NCI-H128 (cell line): Measurements from ENCODE around the gene COX7C.

Experiments used
- DNase-seq: peaks from one replicate; lab custom pipeline; 2025; ENCODE audit not compliant: unreplicated experiment; lab: John Stamatoyannopoulos, UW

Gene COX7C

GRCh38 chr5:86664173-86664572 lies 46.4 kb downstream of the COX7C start:
- no peak for DNase-seq

- DNase-seq = no peak
Measured at GRCh38 chr5:86665984-86666760, 48.4 kb downstream of the COX7C start.

- no peak for DNase-seq
Measured at GRCh38 chr5:86666981-86667380, 49.2 kb downstream of the COX7C start.
